ENCODE measurements around the gene TAS2R4. TPM values are rescaled to one million over a fixed set of nuclear protein-coding genes. Genes with fewer than 3 reads are reported as not detected.
A peak's percentile ranks its signal among the peaks of the same experiment; 100 is the strongest.

Gene TAS2R4
- total RNA-seq, 1 experiment from 2014 or later = 0.66 TPM

GRCh38 chr7:141754939-141755338 is 21.5 kb upstream of the TAS2R4 start:
- Mint-ChIP-seq H3K9me3 (peaks cover 28% of the 10 kb centered on the region in 2 experiments), H3K27me3 (ENCODE audit: low read depth) (no peaks in the 10 kb centered on the region), H3K4me1 (peaks cover 0 to 3% of the 10 kb centered on the region in 2 experiments; a peak in 2 of 4 replicates), H3K27ac (no peak overlapping the region), H3K36me3 (ENCODE audit: insufficient read depth in 1 of 3, low read depth in 3 of 3) (peaks cover 85 to 100% (median 86%) of the 10 kb centered on the region in 3 experiments), H3K4me3 (no peak overlapping the region)
- Histone ChIP-seq H3K18ac (ENCODE audit: insufficient read length, low read depth, low read length) (no peak overlapping the region), H4K20me1 (ENCODE audit: control insufficient read depth, insufficient read depth, insufficient read length) (no peaks in the 10 kb centered on the region), H2AFZ (ENCODE audit: low read length) (no peak overlapping the region), H4K8ac (replicated peaks; ENCODE audit: insufficient read length, low read depth, low read length) (no peak overlapping the region), H3K27ac (ENCODE audit: insufficient read length, low read depth, low read length) (no peak overlapping the region), H2BK20ac (ENCODE audit: low read depth, low read length, poor library complexity, severe bottlenecking) (no peak overlapping the region), H4K5ac (ENCODE audit: insufficient read length, low read depth, low read length) (no peak overlapping the region), H3K23me2 (ENCODE audit: insufficient read length, low read depth, low read length, poor library complexity, severe bottlenecking) (no peaks in the 10 kb centered on the region), H3K23ac (ENCODE audit: insufficient read length, low read depth, low read length) (no peak overlapping the region), H3K79me2 (ENCODE audit: insufficient read depth, low read length) (no peaks in the 10 kb centered on the region), H3K4ac (ENCODE audit: low read depth, low read length) (no peak overlapping the region), H3K4me2 (ENCODE audit: insufficient read depth, insufficient read length, low read length) (no peak overlapping the region), H3T11ph (ENCODE audit: low read length) (no peak overlapping the region), H3K14ac (ENCODE audit: insufficient read depth, low read length) (no peak overlapping the region), H3K79me1 (ENCODE audit: insufficient read depth, low read depth, low read length, poor library complexity, severe bottlenecking) (no peaks in the 10 kb centered on the region), H2BK5ac (ENCODE audit: insufficient read length, low read length) (no peak overlapping the region), H3K9me3 (ENCODE audit: control insufficient read depth, low read depth, low read length) (peaks cover 20% of the 10 kb centered on the region), H3K56ac (ENCODE audit: insufficient read length, low read depth, low read length) (no peak overlapping the region), H3K27me3 (ENCODE audit: insufficient read depth, low read length) (no peaks in the 10 kb centered on the region), H3K9ac (ENCODE audit: extremely low read depth, insufficient read length, low read length) (no peak overlapping the region), H4K91ac (ENCODE audit: insufficient read length, low read depth, low read length) (no peak overlapping the region), H2BK15ac (ENCODE audit: low read depth, low read length) (no peak overlapping the region), H3K4me1 (ENCODE audit: insufficient read depth, low read length) (no peaks in the 10 kb centered on the region; the same call in 1 of the 2 replicates), H2BK12ac (ENCODE audit: insufficient read length, low read depth, low read length) (no peak overlapping the region), H2BK120ac (ENCODE audit: low read depth, low read length, poor library complexity, severe bottlenecking) (no peak overlapping the region), H2AK5ac (ENCODE audit: insufficient read length, low read length) (no peak overlapping the region)
- peak; percentile 38 for DNase-seq
- TF ChIP-seq CTCF (conservative IDR thresholded peaks at IDR 0.05) = peak; percentile 72
- WGBS (ENCODE audit: extremely low coverage, insufficient read length, low lambda C conversion rate) = no CpG with 5 or more reads among the region's 6 CpGs
